AG04450 (cell line): ENCODE measurements around the gene AGFG1. TPM values are rescaled to one million over a fixed set of nuclear protein-coding genes. Genes with fewer than 3 reads are reported as not detected.

ENCODE experiments used
- CTCF ChIA-PET: fragments of 300-600, 350-600 bp; formaldehyde crosslinking; extraction: SDS; loops from one replicate; lab custom pipeline; 2022; ENCODE audit warnings: antibody characterized with exemption, inconsistent platforms; lab: Charles Lee
- POLR2A ChIA-PET: fragments of 350-600 bp; formaldehyde crosslinking; extraction: SDS; loops from one replicate; lab custom pipeline; 2021; ENCODE audit warnings: antibody characterized with exemption, inconsistent platforms; lab: Yijun Ruan, JAX
- DNase-seq: peaks from one replicate; pipeline ENCODE4 v3.0.0-alpha.2; 2011; ENCODE audit warnings: low read depth, low spot score
- H3K27ac ChIP-seq: one replicate; pipeline ENCODE4 v1.5.1; 2012; ENCODE audit warnings: low read depth, low read length, control low read depth
- H3K27me3 ChIP-seq: one replicate; pipeline ENCODE4 v1.6.0; 2012; ENCODE audit warnings: low read length; ENCODE audit not compliant: control insufficient read depth, insufficient read depth
- H3K4me3 ChIP-seq: 2 replicates; pipeline ENCODE4 v1.5.1; 2011; ENCODE audit warnings: mild to moderate bottlenecking, low read depth, low read length, control low read depth
- H3K9me3 ChIP-seq: 2 replicates; pipeline ENCODE4 v1.5.1; 2012; ENCODE audit warnings: low read length; ENCODE audit not compliant: control insufficient read depth, insufficient read depth
- polyA plus RNA-seq: library from polyadenylated mRNA; depleted of rRNA; stranded (reverse); fragments of >200 nt; gene quantifications from 2 replicates; pipeline ENCODE4 v1.2.3, GENCODE V29; 2011
- TF ChIP-seq, protein P1 (sequence below): IDR thresholded peaks from 2 replicates; pipeline ENCODE4 v1.5.1; 2011; ENCODE audit warnings: low read depth, low read length, control low read depth, inconsistent platforms

AGFG1 gene
- polyA plus RNA-seq, 1 experiment = 139 TPM

DNA sequence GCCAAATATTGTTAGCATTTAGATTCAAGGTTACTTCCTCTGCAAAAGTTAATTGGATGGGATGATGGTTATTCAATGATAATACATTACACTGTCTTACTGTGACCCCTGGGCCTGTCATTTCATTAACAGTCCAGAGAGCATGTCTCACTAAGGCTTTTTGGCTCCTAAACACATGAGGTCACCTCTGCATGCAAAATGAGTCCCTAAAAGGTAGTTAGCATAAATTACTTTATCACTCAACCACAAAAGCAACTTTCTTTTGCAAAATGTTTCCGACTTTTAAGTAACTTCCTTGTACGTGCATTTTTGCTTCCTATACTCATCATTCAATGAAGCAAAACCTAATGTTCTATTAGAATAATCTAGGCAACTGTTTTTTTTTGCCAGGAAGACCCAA is 16.8 kb upstream of the AGFG1 start:
- Histone ChIP-seq H3K27me3 (no peaks in the 10 kb centered on the region), H3K4me3 (no peak overlapping the region), H3K27ac (no peak overlapping the region), H3K9me3 (no peaks in the 10 kb centered on the region)
- POLR2A ChIA-PET = no interaction called here
- CTCF ChIA-PET = interaction anchor here (0.6 kb wide), 1 partner anchor 1203 kb away, joined by 3 read pairs; no protein-coding TSS in a partner anchor
- no peak for DNase-seq
- TF ChIP-seq, protein P1, sequence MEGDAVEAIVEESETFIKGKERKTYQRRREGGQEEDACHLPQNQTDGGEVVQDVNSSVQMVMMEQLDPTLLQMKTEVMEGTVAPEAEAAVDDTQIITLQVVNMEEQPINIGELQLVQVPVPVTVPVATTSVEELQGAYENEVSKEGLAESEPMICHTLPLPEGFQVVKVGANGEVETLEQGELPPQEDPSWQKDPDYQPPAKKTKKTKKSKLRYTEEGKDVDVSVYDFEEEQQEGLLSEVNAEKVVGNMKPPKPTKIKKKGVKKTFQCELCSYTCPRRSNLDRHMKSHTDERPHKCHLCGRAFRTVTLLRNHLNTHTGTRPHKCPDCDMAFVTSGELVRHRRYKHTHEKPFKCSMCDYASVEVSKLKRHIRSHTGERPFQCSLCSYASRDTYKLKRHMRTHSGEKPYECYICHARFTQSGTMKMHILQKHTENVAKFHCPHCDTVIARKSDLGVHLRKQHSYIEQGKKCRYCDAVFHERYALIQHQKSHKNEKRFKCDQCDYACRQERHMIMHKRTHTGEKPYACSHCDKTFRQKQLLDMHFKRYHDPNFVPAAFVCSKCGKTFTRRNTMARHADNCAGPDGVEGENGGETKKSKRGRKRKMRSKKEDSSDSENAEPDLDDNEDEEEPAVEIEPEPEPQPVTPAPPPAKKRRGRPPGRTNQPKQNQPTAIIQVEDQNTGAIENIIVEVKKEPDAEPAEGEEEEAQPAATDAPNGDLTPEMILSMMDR = no peak

DNA sequence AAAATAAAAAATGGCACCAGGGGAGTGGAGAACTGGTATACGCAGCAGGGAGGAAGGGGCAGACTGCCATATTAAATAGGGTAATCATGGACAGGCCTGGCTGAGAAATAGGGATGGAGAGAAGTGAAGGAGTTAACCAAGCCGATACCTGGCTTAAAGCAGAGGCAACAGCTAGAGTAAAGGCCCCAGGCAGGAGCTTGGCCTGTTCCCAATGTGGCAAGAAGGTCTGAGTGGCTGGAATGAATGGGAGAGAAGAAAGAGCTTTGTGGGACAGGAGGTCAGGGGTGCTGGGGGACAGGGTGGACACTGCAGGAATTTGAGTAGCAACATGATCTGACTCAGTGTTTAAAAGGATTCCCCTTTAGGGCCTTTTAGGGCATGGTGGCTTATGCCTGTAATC is 15.9 kb upstream of the AGFG1 start:
- DNase-seq = no peak
- CTCF ChIA-PET = no interaction called here
- TF ChIP-seq, protein P1 = no peak
- Histone ChIP-seq H3K27me3 (no peaks in the 10 kb centered on the region), H3K27ac (no peak overlapping the region), H3K4me3 (no peak overlapping the region), H3K9me3 (no peaks in the 10 kb centered on the region)
- POLR2A ChIA-PET = no interaction called here

DNA sequence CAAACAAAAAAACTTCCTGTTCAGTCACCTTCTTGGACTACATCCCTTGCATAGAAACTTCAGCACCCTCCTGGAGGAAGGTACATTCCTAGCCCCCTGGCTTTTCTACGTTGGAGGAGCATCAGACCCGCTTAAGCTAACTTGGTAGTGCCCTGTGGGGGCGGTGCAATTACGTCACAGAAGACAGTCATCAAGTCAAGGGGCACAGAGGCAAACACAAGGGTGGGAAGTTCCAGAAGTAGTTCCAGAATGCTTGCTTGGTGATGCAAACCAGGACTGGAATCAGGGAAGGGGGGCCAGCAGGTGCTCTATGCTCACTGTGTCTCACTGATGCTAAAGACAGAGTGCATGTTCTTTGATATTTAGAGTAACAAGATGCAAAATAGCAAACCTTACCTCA is 15.2 kb upstream of the AGFG1 start:
- Histone ChIP-seq H3K27ac (no peak overlapping the region), H3K9me3 (no peaks in the 10 kb centered on the region), H3K27me3 (no peaks in the 10 kb centered on the region), H3K4me3 (no peak overlapping the region)
- TF ChIP-seq, protein P1 = no peak
- POLR2A ChIA-PET = no interaction called here
- no peak for DNase-seq
- CTCF ChIA-PET = no interaction called here

DNA sequence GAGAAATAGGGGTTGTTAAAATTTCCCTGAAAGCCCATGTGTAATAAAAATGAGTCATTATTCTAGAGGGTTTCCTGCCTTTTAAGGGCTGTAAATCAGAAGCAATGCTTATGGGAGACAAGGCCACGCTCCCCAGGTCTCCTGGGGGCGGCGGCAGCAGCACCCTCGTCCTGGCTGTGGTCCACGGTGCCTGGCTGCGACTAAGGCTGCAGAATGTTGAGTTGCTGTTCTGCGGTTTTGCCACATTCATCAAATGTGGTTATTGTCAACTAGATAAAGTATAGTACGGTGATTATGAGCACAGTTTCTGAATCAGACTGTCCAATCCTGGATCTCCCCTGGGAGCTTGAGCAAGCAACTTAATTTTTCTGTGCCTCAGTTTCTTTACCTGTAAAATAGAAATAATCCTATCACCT is 11.9 kb upstream of the AGFG1 start:
- H3K27ac ChIP-seq = no peak overlapping the region
- TF ChIP-seq, protein P1 = no peak
- H3K9me3 ChIP-seq = no peaks in the 10 kb centered on the region
- H3K27me3 ChIP-seq = no peaks in the 10 kb centered on the region
- DNase-seq = no peak
- POLR2A ChIA-PET = no interaction called here
- H3K4me3 ChIP-seq = no peak overlapping the region
- CTCF ChIA-PET = interaction anchor here (2.1 kb wide), 1 partner anchor 11 kb away, joined by 7 read pairs; no protein-coding TSS in a partner anchor

DNA sequence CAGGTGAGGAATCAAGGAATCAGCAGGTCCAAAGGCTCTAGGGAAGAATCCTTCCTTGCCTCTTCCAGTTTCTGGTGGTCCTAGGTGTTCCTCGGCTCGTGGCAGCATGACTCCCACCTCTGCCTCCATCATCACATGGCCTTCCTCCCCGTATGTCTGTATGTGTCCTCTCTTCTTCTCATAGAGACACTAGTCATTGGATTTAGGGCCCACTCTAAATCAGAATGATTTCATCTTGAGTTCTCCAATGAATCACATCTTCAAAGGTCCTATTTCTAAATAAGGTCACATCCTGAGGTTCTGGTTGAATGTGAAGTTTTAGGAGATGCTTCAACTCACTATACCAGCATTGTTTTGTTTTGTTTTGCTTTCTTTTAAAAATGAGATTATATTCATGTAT is 11.1 kb upstream of the AGFG1 start:
- ChIA-PET CTCF (interaction anchor here (2.1 kb wide), 1 partner anchor 10 kb away, joined by 7 read pairs; no protein-coding TSS in a partner anchor), POLR2A (no interaction called here)
- TF ChIP-seq, protein P1 = no peak
- H3K4me3 ChIP-seq = no peak overlapping the region
- no peak for DNase-seq
- no peaks in the 10 kb centered on the region for H3K9me3 ChIP-seq
- no peak overlapping the region for H3K27ac ChIP-seq
- H3K27me3 ChIP-seq = no peaks in the 10 kb centered on the region
